Smooth muscle cell (in vitro differentiated cells): ENCODE results near the gene HES3. TPM values are rescaled to one million over a fixed set of nuclear protein-coding genes. Genes with fewer than 3 reads are reported as not detected.

Experiments
- DNase-seq: peaks from one replicate; lab custom pipeline; 2025; ENCODE audit not compliant: unreplicated experiment; lab: John Stamatoyannopoulos, UW
- H2AFZ ChIP-seq: fragments of 200-600 bp; sonication (generic); 2 replicates; pipeline ENCODE4 v1.6.0; 2016; ENCODE audit warnings: antibody characterized with exemption, low read depth, mild to moderate bottlenecking
- H3F3A ChIP-seq: fragments of 200-600 bp; sonication (generic); 2 replicates; pipeline ENCODE4 v1.6.0; 2017; ENCODE audit warnings: antibody characterized with exemption, low read depth
- H3K27ac ChIP-seq: fragments of 200-600 bp; sonication (generic); 2 replicates; pipeline ENCODE4 v1.5.1; 2016; ENCODE audit warnings: low read depth, mild to moderate bottlenecking
- H3K27me3 ChIP-seq: fragments of 200-600 bp; sonication (generic); 2 replicates; pipeline ENCODE4 v1.6.1; 2016; ENCODE audit warnings: low read depth, mild to moderate bottlenecking
- H3K36me3 ChIP-seq: fragments of 200-600 bp; sonication (generic); 2 replicates; pipeline ENCODE4 v1.5.1; 2016; ENCODE audit warnings: low read depth
- H3K4me1 ChIP-seq: fragments of 200-600 bp; sonication (generic); 2 replicates; pipeline ENCODE4 v1.5.1; 2016; ENCODE audit warnings: low read depth
- H3K4me2 ChIP-seq: fragments of 200-600 bp; sonication (generic); 2 replicates; pipeline ENCODE4 v1.6.0; 2016; ENCODE audit warnings: mild to moderate bottlenecking
- H3K4me3 ChIP-seq: fragments of 200-600 bp; sonication (generic); 2 replicates; pipeline ENCODE4 v1.5.1; 2016; ENCODE audit warnings: mild to moderate bottlenecking
- H3K79me2 ChIP-seq: fragments of 200-600 bp; sonication (generic); 2 replicates; pipeline ENCODE4 v1.6.0; 2016; ENCODE audit warnings: low read depth, mild to moderate bottlenecking
- H3K9ac ChIP-seq: fragments of 200-600 bp; sonication (generic); 2 replicates; pipeline ENCODE4 v1.6.0; 2016; ENCODE audit warnings: low read depth
- H3K9me3 ChIP-seq: fragments of 200-600 bp; sonication (generic); replicated peaks from 2 replicates; pipeline ENCODE4 v1.5.1; 2016; ENCODE audit warnings: low read depth
- H4K20me1 ChIP-seq: fragments of 200-600 bp; sonication (generic); 2 replicates; pipeline ENCODE4 v1.6.0; 2016; ENCODE audit warnings: low read depth
- CTCF ChIP-seq: fragments of 200-600 bp; sonication (generic); IDR thresholded peaks from 2 replicates; pipeline ENCODE4 v1.5.1; 2017; ENCODE audit warnings: borderline replicate concordance, mild to moderate bottlenecking, antibody characterized with exemption; ENCODE audit not compliant: insufficient read depth, poor library complexity, severe bottlenecking
- WGBS: methylation state at CpG from one replicate; pipeline ENCODE4 v1.1.7; 2016; ENCODE audit warnings: low lambda C conversion rate; 5-methylcytosine and 5-hydroxymethylcytosine counted together
- polyA plus RNA-seq: library from polyadenylated mRNA; unstranded; fragments of >200 nt; fragmentation: Nextera tagmentation; extraction: Ambion mirVana; gene quantifications from 2 replicates; pipeline ENCODE4 v1.2.1, GENCODE V29; 2016
- total RNA-seq: library from RNA; depleted of rRNA; stranded (reverse); fragments of >200 nt; gene quantifications from 2 replicates; pipeline ENCODE4 v1.2.3, GENCODE V29; 2014

HES3 gene
- total and polyA plus RNA-seq, 2 experiments from 2014 or later: not detected

- Histone ChIP-seq H3K9me3 (no peaks in the 10 kb centered on the region), H3K4me3 (peak overlapping the region; percentile 1), H3K4me1 (peaks cover 16% of the 10 kb centered on the region), H3K27ac (no peak overlapping the region), H3K27me3 (peaks cover 92% of the 10 kb centered on the region), H3K4me2 (peak overlapping the region; percentile 74), H3F3A (peaks cover 3% of the 10 kb centered on the region), H2AFZ (no peak overlapping the region), H3K36me3 (no peaks in the 10 kb centered on the region), H3K9ac (no peak overlapping the region), H3K79me2 (no peaks in the 10 kb centered on the region), H4K20me1 (peaks cover 11% of the 10 kb centered on the region)
- DNase-seq: peak; percentile 62
- 2% methylated on average over 40 of the region's 79 CpGs for WGBS
- peak; percentile 87 for TF ChIP-seq CTCF
These were observed 1.3 kb downstream of the HES3 start for GRCh38 chr1:6245086-6245868.

- Histone ChIP-seq H3K79me2 (no peaks in the 10 kb centered on the region), H3K9me3 (no peaks in the 10 kb centered on the region), H3F3A (peaks cover 3% of the 10 kb centered on the region), H4K20me1 (peaks cover 14% of the 10 kb centered on the region), H3K27ac (no peak overlapping the region), H3K4me1 (peaks cover 9% of the 10 kb centered on the region), H3K9ac (no peak overlapping the region), H3K36me3 (no peaks in the 10 kb centered on the region), H3K27me3 (peaks cover 92% of the 10 kb centered on the region), H2AFZ (no peak overlapping the region), H3K4me2 (peak overlapping the region; percentile 74), H3K4me3 (peak overlapping the region; percentile 1)
- WGBS: 7% methylated on average over 37 of the region's 49 CpGs
- TF ChIP-seq CTCF: no peak
- DNase-seq: no peak
These were observed 2.0 kb downstream of the HES3 start for GRCh38 chr1:6245869-6246496.

GRCh38 chr1:6246497-6247467 lies 2.8 kb downstream of the HES3 start:
- no peaks in the 10 kb centered on the region for H3K79me2 ChIP-seq
- 10% methylated on average over 30 of the region's 30 CpGs for WGBS
- peak; percentile 94 for TF ChIP-seq CTCF
- H3K27ac ChIP-seq: no peak overlapping the region
- peak; percentile 59 for DNase-seq
- no peak overlapping the region for H3K9ac ChIP-seq
- no peak overlapping the region for H3K4me3 ChIP-seq
- H3K9me3 ChIP-seq: no peaks in the 10 kb centered on the region
- H3K36me3 ChIP-seq: no peaks in the 10 kb centered on the region
- H3K4me1 ChIP-seq: peaks cover 3% of the 10 kb centered on the region
- no peak overlapping the region for H2AFZ ChIP-seq
- peaks cover 92% of the 10 kb centered on the region for H3K27me3 ChIP-seq
- peaks cover 3% of the 10 kb centered on the region for H3F3A ChIP-seq
- no peak overlapping the region for H3K4me2 ChIP-seq
- peaks cover 14% of the 10 kb centered on the region for H4K20me1 ChIP-seq
